H1 (cell line): ENCODE data around the gene ZNF775. TPM values are rescaled to one million over a fixed set of nuclear protein-coding genes. Genes with fewer than 3 reads are reported as not detected.

Source experiments
- CBX5 ChIP-seq: fragments of 300-800, 300-1000 bp; sonication (generic); IDR thresholded peaks from 2 replicates; pipeline ENCODE4 v1.7.1; 2016; ENCODE audit warnings: antibody characterized with exemption, low read length, low read depth
- EP300 ChIP-seq, 2 experiments: IDR thresholded peaks; 1 replicate in 1 of 2; 2 replicates in 1 of 2; pipeline ENCODE4 v1.6.1; 2011 to 2012; ENCODE audit warnings: low read depth in 2 of 2, low read length in 2 of 2, mild to moderate bottlenecking in 2 of 2, borderline replicate concordance in 1 of 2, inconsistent platforms in 1 of 2, moderate library complexity in 1 of 2
- KDM4A ChIP-seq: IDR thresholded peaks from one replicate; pipeline ENCODE4 v1.7.1; 2012; ENCODE audit warnings: low read depth, mild to moderate bottlenecking, moderate library complexity, low read length, inconsistent platforms; ENCODE audit not compliant: severe bottlenecking
- KDM5A ChIP-seq: fragments of 200-600 bp; IDR thresholded peaks from 2 replicates; pipeline ENCODE4 v1.7.1; 2012; ENCODE audit warnings: mild to moderate bottlenecking, low read length, inconsistent platforms, mixed read lengths
- RFX5 ChIP-seq: IDR thresholded peaks from 2 replicates; pipeline ENCODE4 v1.6.1; 2011; ENCODE audit warnings: low read depth, low read length, improper control_type of control experiment, borderline replicate concordance
- SIN3A ChIP-seq, 2 experiments: IDR thresholded peaks in 1 of 2; conservative IDR thresholded peaks in 1 of 2; 2 replicates each; pipeline ENCODE4 v1.6.1; 2011 to 2012; ENCODE audit warnings: low read length in 2 of 2, improper control_type of control experiment in 1 of 2, low read depth in 1 of 2, mild to moderate bottlenecking in 1 of 2
- SP4 ChIP-seq: IDR thresholded peaks from 2 replicates; pipeline ENCODE4 v1.6.1; 2012; ENCODE audit warnings: low read length, inconsistent platforms
- polyA plus RNA-seq, 7 experiments: library from polyadenylated mRNA; depleted of rRNA in 3 of 7; stranded (reverse) in 5 of 7; unstranded in 2 of 7; fragments of >200 nt in 5 of 7; fragments of 200-250 nt in 2 of 7; gene quantifications; 1 replicate in 5 of 7; 2 replicates in 1 of 7; 4 replicates in 1 of 7; pipeline versions ENCODE4 v1.2.1 to v1.2.3, GENCODE V29; 2011 to 2013; ENCODE audit warnings: missing spikeins in 2 of 7, mixed read lengths in 2 of 7
- total RNA-seq: library from RNA; stranded (reverse); fragmentation: NEBNext Ultra II Directional; extraction: Animal tissue kit (Norgen Biotek cat#: 25700); gene quantifications from 2 replicates; pipeline ENCODE4 v1.2.1, GENCODE V29; 2021

ZNF775 gene
- total and polyA plus RNA-seq, 2 of the 8 experiments (the other 6 are each of a cell fraction or from before 2014, with no cell fraction given), result 13.6 to 21.5 TPM

DNA sequence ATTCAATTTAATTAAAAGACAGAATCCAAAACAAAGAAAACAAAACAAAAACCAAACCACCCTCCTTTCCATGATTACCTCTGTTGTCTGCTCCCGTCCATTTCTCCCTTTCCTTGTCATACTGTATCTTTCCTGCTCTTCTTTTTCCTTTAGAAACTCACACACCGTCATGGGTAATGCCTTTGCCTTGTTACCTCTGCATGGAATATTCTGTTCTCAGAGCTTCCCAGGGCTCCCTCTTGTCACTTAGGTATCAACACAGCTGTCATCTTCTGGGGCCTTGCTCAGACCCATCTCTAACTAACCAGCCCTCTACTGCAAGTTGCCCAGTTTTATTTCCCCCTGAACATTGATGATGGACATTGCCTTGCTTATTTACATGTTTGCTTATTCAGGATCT lies 41.1 kb downstream of the ZNF775 start (continued):
- TF ChIP-seq RFX5 (no peak), SP4 (no peak), SIN3A (conservative IDR thresholded peaks at IDR 0.05 in 1 of 2, IDR thresholded peaks at IDR 0.05 in 1 of 2; ENCODE audit: low read depth in 1 of 2, low read length in 2 of 2) (no peak), CBX5 (no peak), KDM5A (no peak), KDM4A (no peak), EP300 (IDR thresholded peaks at IDR 0.05; ENCODE audit: borderline replicate concordance in 1 of 2, low read depth in 2 of 2, low read length in 2 of 2) (no peak)
